GM19463 (cell line): ENCODE results near the gene SLCO2A1.

Experiments
- ATAC-seq: cut with Tn5 transposase; IDR thresholded peaks from one replicate; pipeline ENCODE4 v1.9.1; 2021; ENCODE audit warnings: mild to moderate bottlenecking, moderate library complexity; ENCODE audit not compliant: unreplicated experiment

Gene SLCO2A1

GRCh38 chr3:133888726-133889340 lies 140.9 kb downstream of the SLCO2A1 start:
- no peak for ATAC-seq

GRCh38 chr3:133887803-133888703 lies 141.7 kb downstream of the SLCO2A1 start:
- no peak for ATAC-seq

GRCh38 chr3:133887074-133887802 lies 142.5 kb downstream of the SLCO2A1 start:
- no peak for ATAC-seq

GRCh38 chr3:133886031-133886722 lies 143.5 kb downstream of the SLCO2A1 start:
- ATAC-seq: no peak

GRCh38 chr3:133884887-133885711 lies 144.6 kb downstream of the SLCO2A1 start:
- ATAC-seq: no peak

GRCh38 chr3:133884054-133884886 lies 145.5 kb downstream of the SLCO2A1 start:
- ATAC-seq: no peak

- no peak for ATAC-seq
These were observed 146.1 kb downstream of the SLCO2A1 start for GRCh38 chr3:133883641-133884040.

- ATAC-seq: no peak
These were observed 146.6 kb downstream of the SLCO2A1 start for GRCh38 chr3:133882986-133883586.

GRCh38 chr3:133881939-133882825 lies 147.5 kb downstream of the SLCO2A1 start:
- no peak for ATAC-seq

GRCh38 chr3:133881492-133881891 lies 148.2 kb downstream of the SLCO2A1 start:
- no peak for ATAC-seq

GRCh38 chr3:133880886-133881455 lies 148.8 kb downstream of the SLCO2A1 start:
- ATAC-seq: no peak

GRCh38 chr3:133880287-133880686 lies 149.4 kb downstream of the SLCO2A1 start:
- no peak for ATAC-seq

GRCh38 chr3:133878518-133878917 lies 151.2 kb downstream of the SLCO2A1 start:
- ATAC-seq: no peak
